ENCODE data around the gene TMEM147.

TMEM147 gene

GRCh38 chr19:35524181-35524837 is 21.1 kb upstream of the TMEM147 start:
- ChIA-PET POLR2A (no interaction called here), CTCF (interaction anchor here (1.4 to 8.5 kb wide), 2 partner anchors 15 to 20 kb away, joined by 3 to 42 read pairs; no protein-coding TSS in a partner anchor)
- H3K4me3 ChIP-seq (ENCODE audit: low read depth, low read length), result no peak overlapping the region
- no peak for DNase-seq (ENCODE audit: low read depth, low spot score)
- TF ChIP-seq CTCF (IDR thresholded peaks at IDR 0.05; ENCODE audit: insufficient read depth, low read length, missing control alignments), result no peak

- ChIA-PET POLR2A (no interaction called here), CTCF (interaction anchor here (1.0 to 1.8 kb wide), 4 partner anchors 9 to 23 kb away, joined by 4 to 8 read pairs (median 6); no protein-coding TSS in a partner anchor)
- no peak overlapping the region for H3K4me3 ChIP-seq (ENCODE audit: low read depth, low read length)
- TF ChIP-seq CTCF (IDR thresholded peaks at IDR 0.05; ENCODE audit: insufficient read depth, low read length, missing control alignments), result no peak
- no peak for DNase-seq (ENCODE audit: low read depth, low spot score)
These were observed 19.6 kb upstream of the TMEM147 start for GRCh38 chr19:35525873-35526272.

GRCh38 chr19:35528218-35529038 is 17.0 kb upstream of the TMEM147 start, which contains the start of gene SBSN:
Gene SBSN (minus strand): TSS chr19:35528311. CDS start chr19:35528281, 30 bp downstream.
- H3K4me3 ChIP-seq (ENCODE audit: low read depth, low read length), result no peak within 1 kb of the TSS
- ChIA-PET CTCF (no interaction called here), POLR2A (interaction anchor here (0.9 kb wide), 1 partner anchor 80 kb away, joined by 4 read pairs; no protein-coding TSS in a partner anchor)
- peak; percentile 57 for DNase-seq (ENCODE audit: low read depth, low spot score)
- TF ChIP-seq CTCF (IDR thresholded peaks at IDR 0.05; ENCODE audit: insufficient read depth, low read length, missing control alignments), result no peak

DNA sequence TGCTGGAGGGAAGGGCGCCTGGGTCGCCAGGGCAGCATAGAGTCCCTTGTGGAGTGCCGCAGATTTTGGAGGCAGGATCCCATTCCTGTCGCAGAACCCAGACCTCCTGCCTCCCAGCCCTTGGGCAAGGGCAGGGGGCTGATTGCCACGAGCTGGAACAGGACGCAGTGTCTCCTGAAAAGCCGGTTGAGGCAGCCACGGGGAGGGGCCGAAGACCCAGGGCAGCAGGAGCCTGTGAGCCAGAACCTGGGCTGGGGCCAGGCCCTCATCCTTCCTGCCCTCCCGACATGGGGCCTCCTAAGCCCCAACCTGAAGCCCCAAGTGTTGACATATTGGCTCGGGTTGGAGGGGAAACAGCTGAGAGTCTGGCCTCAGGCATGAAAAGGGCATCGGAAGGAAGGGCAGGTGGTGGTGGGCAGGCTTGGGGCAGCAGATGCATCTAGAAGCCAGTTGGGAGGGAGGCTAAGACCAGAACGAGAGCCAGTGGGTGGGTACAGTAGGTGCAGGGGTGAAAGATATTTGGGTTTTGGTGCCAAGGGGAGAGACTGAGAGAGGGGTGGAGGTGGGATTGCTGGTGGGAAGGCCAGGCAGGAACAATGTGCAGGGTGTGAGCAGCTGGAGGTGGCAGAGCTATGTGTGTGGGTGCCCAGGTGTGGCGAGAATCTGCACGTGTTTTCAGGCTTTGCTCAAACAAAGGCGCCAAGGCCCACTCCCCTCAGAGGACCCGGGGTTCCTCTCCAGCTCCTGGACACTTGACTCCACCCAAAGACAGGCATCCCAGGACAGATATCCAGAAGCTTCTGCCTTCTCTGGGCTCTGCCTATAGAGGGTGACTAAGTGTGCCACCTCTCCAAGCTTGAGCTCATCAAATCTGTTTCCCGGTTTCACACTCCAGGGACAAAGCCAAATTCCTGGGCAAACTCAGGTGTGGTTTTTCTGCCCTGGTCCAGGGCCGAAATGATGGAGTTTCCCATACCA is 15.9 kb upstream of the TMEM147 start:
- no peak for TF ChIP-seq CTCF (IDR thresholded peaks at IDR 0.05; ENCODE audit: insufficient read depth, low read length, missing control alignments)
- POLR2A ChIA-PET, result interaction anchor here (0.9 kb wide), 1 partner anchor 79 kb away, joined by 4 read pairs; no protein-coding TSS in a partner anchor
- no peak for DNase-seq (ENCODE audit: low read depth, low spot score)
- H3K4me3 ChIP-seq (ENCODE audit: low read depth, low read length), result no peak overlapping the region
- CTCF ChIA-PET, result interaction anchor here (0.9 kb wide), 1 partner anchor 19 kb away, joined by 3 read pairs; no protein-coding TSS in a partner anchor

GRCh38 chr19:35531291-35531690 is 14.1 kb upstream of the TMEM147 start:
- DNase-seq (ENCODE audit: low read depth, low spot score), result no peak
- ChIA-PET POLR2A (interaction anchor here (0.6 kb wide), 1 partner anchor 254 kb away, joined by 3 read pairs; no protein-coding TSS in a partner anchor), CTCF (interaction anchor here (0.6 to 1.8 kb wide), 3 partner anchors 17 to 176 kb away, joined by 3 to 7 read pairs (median 4); no protein-coding TSS in a partner anchor)
- no peak for TF ChIP-seq CTCF (IDR thresholded peaks at IDR 0.05; ENCODE audit: insufficient read depth, low read length, missing control alignments)
- H3K4me3 ChIP-seq (ENCODE audit: low read depth, low read length), result no peak overlapping the region
